Keratinocyte (primary cell): ENCODE measurements around the gene NXPH3.

Experiments
- EZH2 ChIP-seq: IDR thresholded peaks from one replicate; pipeline ENCODE4 v1.6.1; 2012; ENCODE audit warnings: inconsistent platforms, mild to moderate bottlenecking, low read length, moderate library complexity
- TF ChIP-seq, protein P1 (sequence below), 3 experiments: IDR thresholded peaks in 1 of 3; conservative IDR thresholded peaks in 1 of 3; optimal IDR thresholded peaks in 1 of 3; 2 replicates in 2 of 3; 3 replicates in 1 of 3; pipeline versions ENCODE3 to v1.5.1; 2011; ENCODE audit warnings: low read length in 3 of 3, mild to moderate bottlenecking in 3 of 3, moderate library complexity in 2 of 3, control low read depth in 1 of 3, inconsistent platforms in 1 of 3; ENCODE audit not compliant: insufficient read depth in 2 of 3; ENCODE audit errors: extremely low read depth in 1 of 3

DNA sequence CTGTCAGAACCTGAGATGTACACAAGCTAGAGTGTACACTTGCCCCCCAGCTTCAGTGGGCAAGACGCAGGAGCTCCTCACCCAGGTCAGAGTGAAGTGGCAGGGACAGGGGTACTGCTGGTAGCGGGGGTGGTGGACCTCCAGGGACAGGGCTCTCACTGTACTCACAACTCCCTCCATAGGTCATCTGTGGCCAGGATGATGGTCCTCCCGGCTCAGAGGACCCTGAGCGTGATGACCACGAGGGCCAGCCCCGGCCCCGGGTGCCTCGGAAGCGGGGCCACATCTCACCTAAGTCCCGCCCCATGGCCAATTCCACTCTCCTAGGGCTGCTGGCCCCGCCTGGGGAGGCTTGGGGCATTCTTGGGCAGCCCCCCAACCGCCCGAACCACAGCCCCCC lies 2.7 kb downstream of the NXPH3 start:
- TF ChIP-seq, protein P1, sequence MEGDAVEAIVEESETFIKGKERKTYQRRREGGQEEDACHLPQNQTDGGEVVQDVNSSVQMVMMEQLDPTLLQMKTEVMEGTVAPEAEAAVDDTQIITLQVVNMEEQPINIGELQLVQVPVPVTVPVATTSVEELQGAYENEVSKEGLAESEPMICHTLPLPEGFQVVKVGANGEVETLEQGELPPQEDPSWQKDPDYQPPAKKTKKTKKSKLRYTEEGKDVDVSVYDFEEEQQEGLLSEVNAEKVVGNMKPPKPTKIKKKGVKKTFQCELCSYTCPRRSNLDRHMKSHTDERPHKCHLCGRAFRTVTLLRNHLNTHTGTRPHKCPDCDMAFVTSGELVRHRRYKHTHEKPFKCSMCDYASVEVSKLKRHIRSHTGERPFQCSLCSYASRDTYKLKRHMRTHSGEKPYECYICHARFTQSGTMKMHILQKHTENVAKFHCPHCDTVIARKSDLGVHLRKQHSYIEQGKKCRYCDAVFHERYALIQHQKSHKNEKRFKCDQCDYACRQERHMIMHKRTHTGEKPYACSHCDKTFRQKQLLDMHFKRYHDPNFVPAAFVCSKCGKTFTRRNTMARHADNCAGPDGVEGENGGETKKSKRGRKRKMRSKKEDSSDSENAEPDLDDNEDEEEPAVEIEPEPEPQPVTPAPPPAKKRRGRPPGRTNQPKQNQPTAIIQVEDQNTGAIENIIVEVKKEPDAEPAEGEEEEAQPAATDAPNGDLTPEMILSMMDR (optimal IDR thresholded peaks at IDR 0.05 in 1 of 3, IDR thresholded peaks at IDR 0.05 in 1 of 3, conservative IDR thresholded peaks at IDR 0.05 in 1 of 3; ENCODE audit: extremely low read depth in 1 of 3, insufficient read depth in 2 of 3, low read length in 3 of 3), result no peak
- TF ChIP-seq EZH2, result no peak
